Smooth muscle cell of the pulmonary artery (primary cell): ENCODE results near the gene PNRC1. TPM values are rescaled to one million over a fixed set of nuclear protein-coding genes. Genes with fewer than 3 reads are reported as not detected.

Experiments used
- total RNA-seq: library from RNA; depleted of rRNA; stranded (reverse); fragments of >200 nt; gene quantifications from 2 replicates; pipeline ENCODE4 v1.2.3, GENCODE V29; 2014

The PNRC1 gene
- 41.9 and 78.1 TPM in 2 replicates for total RNA-seq

DNA sequence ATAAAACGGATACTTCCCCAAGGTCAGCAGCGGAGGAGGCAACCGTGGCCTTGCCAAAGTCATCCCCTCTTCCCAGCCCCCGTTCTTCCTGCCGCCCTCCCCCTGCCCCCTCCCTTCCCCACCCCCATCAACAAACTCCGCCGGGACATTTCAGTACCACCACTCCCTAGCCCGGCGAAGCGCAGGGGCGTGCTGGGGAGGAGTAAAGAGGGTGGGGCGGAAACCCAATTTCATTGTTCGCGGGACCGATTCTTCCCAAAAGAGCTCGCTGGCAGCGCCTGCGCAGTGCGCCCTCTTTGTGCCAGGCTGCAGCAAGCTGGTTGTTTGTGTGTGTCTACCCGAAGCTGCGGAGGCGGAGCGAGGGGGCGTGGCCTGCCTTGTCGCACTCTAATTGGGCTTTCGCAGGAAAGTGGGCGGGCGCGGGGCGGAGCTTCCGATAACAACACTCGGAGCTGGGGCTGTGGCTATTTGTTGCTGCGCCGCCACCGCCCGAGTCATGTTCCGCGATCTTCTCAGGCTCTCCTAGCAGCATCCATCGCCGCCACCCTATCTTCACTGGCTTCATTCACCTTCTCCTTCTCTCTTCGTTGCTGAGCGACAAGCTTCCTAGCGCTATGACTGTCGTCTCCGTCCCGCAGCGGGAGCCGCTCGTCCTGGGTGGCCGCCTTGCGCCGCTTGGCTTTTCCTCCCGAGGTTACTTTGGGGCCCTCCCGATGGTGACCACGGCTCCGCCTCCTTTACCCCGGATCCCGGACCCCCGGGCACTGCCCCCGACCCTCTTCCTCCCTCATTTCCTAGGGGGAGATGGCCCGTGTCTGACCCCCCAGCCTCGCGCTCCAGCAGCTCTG, at the start of gene PNRC1:
Gene PNRC1 (plus strand): TSS at position 471 of the 848 bp plus-strand sequence. CDS start 144 bp downstream, at position 615.

DNA sequence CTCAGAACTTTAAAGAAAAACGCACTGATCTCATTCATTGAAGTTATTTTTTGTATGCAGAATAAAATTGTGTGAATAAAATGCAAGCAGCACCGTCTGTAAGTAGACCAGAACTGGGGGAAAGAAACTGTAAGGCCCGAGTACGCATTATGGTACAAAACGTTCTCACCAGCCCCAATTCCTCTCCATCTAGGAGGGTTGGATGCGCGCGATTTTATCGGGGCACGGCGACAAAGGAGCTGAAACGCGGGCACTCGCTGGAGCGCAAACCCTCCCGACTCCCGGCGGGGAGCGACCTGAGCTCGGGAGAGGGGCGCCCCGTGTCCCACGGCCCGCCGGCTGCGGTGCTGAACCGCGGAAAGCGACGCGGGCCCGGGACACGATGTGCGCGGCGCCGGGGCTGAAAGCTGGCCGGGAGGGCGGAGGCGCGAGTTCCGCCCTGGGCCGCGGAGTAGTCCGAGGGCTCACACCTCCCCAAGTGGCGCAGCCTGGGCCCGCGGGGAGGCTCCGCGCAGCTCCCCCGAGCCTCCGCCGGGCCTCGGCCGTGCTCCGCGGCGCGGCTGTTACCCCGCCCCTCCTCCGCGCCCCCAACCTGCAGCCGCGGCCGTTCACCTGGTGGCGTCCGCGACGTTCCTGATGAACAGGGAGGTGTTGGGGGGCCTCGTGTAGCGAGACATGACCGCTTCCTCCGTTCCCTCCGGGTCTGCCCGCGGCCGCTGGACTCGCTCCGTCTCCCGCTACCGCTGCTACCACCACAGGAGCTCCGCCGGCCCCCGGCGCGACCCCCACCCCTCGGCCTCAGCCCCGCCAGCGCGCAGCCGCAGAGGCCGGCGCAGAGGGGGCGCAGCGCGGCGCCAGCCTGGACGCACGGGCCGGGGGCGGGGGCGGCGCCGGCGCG, 36.9 kb downstream of the PNRC1 start, which contains the start of gene SRSF12:
Gene SRSF12 (minus strand): TSS at position 861 of the 898 bp plus-strand sequence. CDS start 184 bp downstream, at position 677.

Other genes starting within 250 kb of the PNRC1 start
- gene RNGTT, start 117.1 kb upstream of the PNRC1 start, total RNA-seq, result 16.4 and 17.9 TPM in 2 replicates
- 0.03 and 0.33 TPM in 2 replicates for gene SRSF12, start 37.3 kb downstream of the PNRC1 start, total RNA-seq
- gene PM20D2, start 65.3 kb downstream of the PNRC1 start, total RNA-seq, result 2.1 and 5.0 TPM in 2 replicates
- gene GABRR1, start 136.6 kb downstream of the PNRC1 start, total RNA-seq, result not detected in 2 replicates
- 0.33 TPM in 2 replicates for gene GABRR2, start 234.5 kb downstream of the PNRC1 start, total RNA-seq